ENCODE data around the gene MDFIC. TPM values are rescaled to one million over a fixed set of nuclear protein-coding genes. Genes with fewer than 3 reads are reported as not detected.

The MDFIC gene
- total and polyA plus RNA-seq, 2 of the 4 experiments (the other 2 are of a cell fraction): 16.9 to 35.0 TPM

GRCh38 chr7:114930107-114930661 lies 8.3 kb downstream of the MDFIC start:
- Histone ChIP-seq H2BK5ac (ENCODE audit: low read depth, low read length, poor library complexity, severe bottlenecking) (peak overlapping the region; percentile 55), H3K23ac (ENCODE audit: low read depth, low read length) (peak overlapping the region; percentile 92; the same call in 1 of the 2 replicates), H3K18ac (ENCODE audit: low read depth, low read length) (no peak overlapping the region), H2AK9ac (replicated peaks; ENCODE audit: low read depth, low read length, poor library complexity) (no peak overlapping the region), H3K9me3 (ENCODE audit: control insufficient read depth, insufficient read depth, low read length) (no peaks in the 10 kb centered on the region), H3K27ac (ENCODE audit: insufficient read depth, low read length) (no peak overlapping the region), H4K20me1 (ENCODE audit: insufficient read depth, low read length) (peaks cover 6% of the 10 kb centered on the region; the same call in 1 of the 2 replicates), H3K9ac (ENCODE audit: low read depth, low read length) (no peak overlapping the region), H2BK120ac (ENCODE audit: low read depth, low read length) (no peak overlapping the region), H3K79me1 (ENCODE audit: low read depth in 1 of 2, low read length in 2 of 2) (peaks cover 27 to 45% of the 10 kb centered on the region in 2 experiments), H4K8ac (ENCODE audit: low read depth in 2 of 2, low read length in 2 of 2) (peak overlapping the region in 1 of 2 experiments; percentile 13; a peak in 1 of 4 replicates), H4K5ac (ENCODE audit: low read depth, low read length) (no peak overlapping the region), H2BK20ac (ENCODE audit: low read depth, low read length) (no peak overlapping the region), H3K4me1 (ENCODE audit: control insufficient read depth, insufficient read depth, low read length) (peaks cover 6% of the 10 kb centered on the region; the same call in 1 of the 2 replicates), H3K4ac (ENCODE audit: low read depth, low read length) (peak overlapping the region; percentile 3; the same call in 1 of the 2 replicates), H3K9me1 (ENCODE audit: insufficient read depth, low read length) (peaks cover 3% of the 10 kb centered on the region), H2AFZ (replicated peaks; ENCODE audit: low read length, poor library complexity) (no peak overlapping the region), H3K4me3 (ENCODE audit: insufficient read depth, low read depth, low read length) (no peak overlapping the region), H3K4me2 (ENCODE audit: low read depth, low read length) (no peak overlapping the region), H3K56ac (ENCODE audit: extremely low read depth, insufficient read depth, low read length) (no peak overlapping the region), H2BK15ac (ENCODE audit: low read depth, low read length) (0 out of 3 replicates have a peak overlapping the region, but pooled peaks have one; percentile 5), H3K36me3 (ENCODE audit: control insufficient read depth, insufficient read depth, low read length) (peaks cover 2% of the 10 kb centered on the region; the same call in 1 of the 2 replicates), H2AK5ac (ENCODE audit: low read depth, low read length) (no peak overlapping the region), H4K91ac (ENCODE audit: insufficient read depth, low read depth, low read length) (no peak overlapping the region), H3K27me3 (ENCODE audit: control insufficient read depth, insufficient read depth, low read length) (no peaks in the 10 kb centered on the region), H3K14ac (replicated peaks; ENCODE audit: low read depth, low read length) (peak overlapping the region; percentile 2; the same call in 1 of the 2 replicates)
- DNase-seq: peak; percentile 28
- 0 out of 2 replicates have a peak, but pooled peaks have one; percentile 4 for TF ChIP-seq CEBPB (IDR thresholded peaks at IDR 0.05; ENCODE audit: low read depth, low read length)
- TF ChIP-seq FOS (IDR thresholded peaks at IDR 0.05; ENCODE audit: low read depth, low read length): no peak
- CTCF ChIA-PET: no interaction called here
- no TSS peak for BruUV-seq (replicated peaks)
- POLR2A ChIA-PET (ENCODE audit: unreplicated experiment): no interaction called here
- in situ Hi-C loops (cut with MboI; ENCODE audit: low sequenced_read_pairs): no loop called here
- intact Hi-C loops (cut with micrococcal nuclease): no loop called here
- no CpG with 5 or more reads among the region's 4 CpGs for WGBS, 2 experiments (ENCODE audit: extremely low coverage in 2 of 2, insufficient read length in 1 of 2)
- dilution Hi-C loops (cut with HindIII; ENCODE audit: low sequenced_read_pairs, unreplicated experiment): no loop called here
- ATAC-seq (ENCODE audit: low read depth): no peak

Data from IMR-90 (cell line).